RPMI8226 (cell line): ENCODE data around the gene SAAL1.

Source experiments
- DNase-seq: peaks from one replicate; pipeline ENCODE4 v3.0.0-alpha.2; 2015

SAAL1 gene

DNA sequence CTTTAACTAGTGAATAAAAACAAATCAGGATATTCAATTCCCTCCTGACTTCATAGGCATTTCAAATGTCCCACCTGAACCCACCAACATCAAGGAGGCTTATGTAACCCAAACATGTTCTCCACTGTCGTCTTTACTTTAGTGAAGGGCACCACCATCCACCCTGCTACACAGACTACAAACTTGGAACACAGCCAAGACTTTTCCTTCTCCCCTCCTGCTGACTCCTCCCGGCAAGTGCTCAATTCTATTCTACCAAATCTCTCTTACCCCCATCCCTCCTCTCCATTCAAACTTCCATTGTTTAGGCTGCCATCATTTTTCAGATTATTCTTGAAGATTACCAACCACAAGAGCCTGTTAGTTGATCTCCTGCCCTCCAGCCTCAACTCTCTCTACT lies 24.3 kb downstream of the SAAL1 start:
- no peak for DNase-seq

DNA sequence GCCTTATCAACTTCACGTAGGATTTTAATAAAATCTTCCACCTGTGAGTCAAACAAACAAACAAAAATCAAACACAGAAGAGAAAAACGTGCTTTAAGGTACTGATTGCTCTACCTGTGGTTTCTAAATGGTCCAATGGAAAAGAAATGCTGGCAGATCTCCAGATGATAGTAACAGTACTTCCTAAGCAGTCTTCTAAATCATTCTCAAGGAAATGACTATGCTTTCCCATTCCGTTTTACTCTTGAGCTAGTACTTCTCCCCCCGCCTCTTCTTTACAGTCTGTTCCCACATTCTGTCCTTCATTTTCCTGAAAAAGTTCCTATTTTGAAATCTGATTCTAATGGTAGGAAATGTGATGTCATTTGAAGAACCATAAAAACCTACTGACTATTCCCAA lies 25.4 kb downstream of the SAAL1 start:
- DNase-seq, result no peak

DNA sequence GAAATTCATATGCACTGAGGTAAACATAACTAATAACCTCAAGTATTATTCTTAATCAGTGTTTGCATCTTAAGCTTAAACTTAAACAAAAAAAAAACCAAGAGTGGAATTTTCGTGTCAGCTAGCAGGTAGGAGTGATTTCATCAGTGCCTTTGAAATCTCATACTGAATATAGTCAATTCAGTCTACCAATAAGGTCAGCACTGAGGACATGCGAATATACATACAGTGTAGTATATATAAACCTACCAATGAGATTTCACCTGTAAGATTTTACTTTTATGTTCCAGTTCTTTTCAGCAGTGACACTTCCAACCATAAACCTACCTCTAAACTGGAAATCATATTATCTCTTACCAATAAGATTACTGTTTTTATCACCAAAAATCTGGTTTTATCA lies 27.0 kb downstream of the SAAL1 start:
- no peak for DNase-seq

GRCh38 chr11:18075444-18075843 lies 30.4 kb downstream of the SAAL1 start:
- no peak for DNase-seq

- DNase-seq, result no peak
Observed at GRCh38 chr11:18071098-18071705, 34.7 kb downstream of the SAAL1 start.

DNA sequence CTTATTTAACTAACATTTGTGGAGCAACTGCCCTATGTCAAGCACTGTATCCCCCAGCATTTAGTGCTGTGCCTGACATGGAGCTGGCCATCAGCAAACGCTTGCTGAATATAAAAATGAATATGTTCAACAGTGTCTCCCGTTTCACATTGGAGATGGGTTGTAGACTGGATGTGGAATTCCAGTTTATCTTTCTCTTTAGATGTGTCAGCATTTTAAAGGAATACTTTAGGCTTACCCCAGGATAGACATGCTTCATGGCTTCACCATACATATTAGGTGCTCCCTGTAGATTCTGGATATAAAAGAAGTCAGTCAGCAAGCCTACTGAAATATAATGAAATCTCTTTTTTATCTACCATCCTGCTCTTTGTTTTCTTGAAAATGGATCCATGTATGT lies 38.5 kb downstream of the SAAL1 start:
- DNase-seq, result no peak

GRCh38 chr11:18066626-18067025 lies 39.3 kb downstream of the SAAL1 start:
- DNase-seq, result no peak

DNA sequence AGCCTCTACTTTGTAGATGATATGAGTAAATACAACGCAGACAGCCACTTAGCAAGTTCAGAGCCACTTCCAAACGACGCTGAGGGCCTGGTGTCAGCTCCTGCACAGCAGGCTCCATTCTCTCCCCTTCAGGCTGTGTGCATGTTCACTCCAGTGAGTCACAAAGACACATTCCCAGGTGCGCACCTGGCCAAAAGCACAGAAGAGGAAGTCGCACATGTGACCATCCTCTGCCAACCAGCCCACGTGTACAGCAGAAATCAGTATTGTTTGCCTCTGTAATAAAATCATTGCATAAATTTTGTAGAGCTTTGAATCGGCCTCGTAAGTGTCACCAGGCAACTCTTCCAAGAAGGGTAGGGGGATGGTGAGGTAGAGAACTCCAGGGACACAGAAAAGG lies 40.3 kb downstream of the SAAL1 start:
- peak; percentile 22 for DNase-seq

GRCh38 chr11:18064450-18065054 lies 41.3 kb downstream of the SAAL1 start:
- DNase-seq, result no peak

DNA sequence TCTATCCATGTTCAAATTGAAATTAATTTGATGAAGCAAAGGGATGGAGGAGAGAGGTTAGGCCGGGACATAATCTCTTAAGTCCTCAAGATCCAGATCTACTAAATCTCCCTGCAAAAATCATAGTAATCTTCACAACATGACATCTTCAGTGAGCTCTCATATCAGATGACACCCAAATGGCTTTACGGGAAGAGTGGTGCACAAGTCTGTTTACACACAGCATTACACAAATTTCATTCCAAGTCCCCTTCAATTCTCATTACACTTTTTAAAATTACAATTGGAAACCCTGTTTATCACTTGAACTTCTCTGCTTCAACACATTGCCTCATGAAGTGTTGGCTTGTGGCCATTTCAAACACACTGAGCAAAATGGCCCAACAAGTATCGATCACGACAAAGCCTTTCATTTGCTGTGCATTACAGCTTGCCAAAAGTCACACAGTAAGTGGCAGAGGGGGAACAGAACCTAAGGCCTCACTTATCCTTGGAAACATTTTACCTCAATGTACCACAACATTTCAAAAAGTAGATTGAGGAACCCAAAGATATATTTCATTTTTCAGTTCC lies 41.9 kb downstream of the SAAL1 start:
- no peak for DNase-seq

DNA sequence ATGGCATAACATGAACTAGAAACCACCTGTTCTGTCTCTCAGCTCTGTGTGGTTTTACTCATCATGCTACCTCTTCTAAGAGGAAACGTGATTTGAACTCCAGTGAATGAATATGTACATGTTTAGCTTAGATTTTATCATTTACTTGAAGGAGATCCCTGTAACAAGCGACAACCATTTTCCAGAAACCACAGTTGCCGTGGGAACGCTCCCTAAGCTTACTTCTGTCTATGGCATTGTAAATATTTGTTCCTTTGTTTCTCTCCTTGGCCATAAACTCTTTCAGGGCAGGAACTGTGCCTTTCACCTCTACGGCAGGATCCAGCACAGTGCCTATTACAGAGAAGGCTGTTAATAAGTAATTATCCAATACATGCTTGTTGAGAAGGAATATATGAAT lies 42.8 kb downstream of the SAAL1 start:
- DNase-seq, result no peak

DNA sequence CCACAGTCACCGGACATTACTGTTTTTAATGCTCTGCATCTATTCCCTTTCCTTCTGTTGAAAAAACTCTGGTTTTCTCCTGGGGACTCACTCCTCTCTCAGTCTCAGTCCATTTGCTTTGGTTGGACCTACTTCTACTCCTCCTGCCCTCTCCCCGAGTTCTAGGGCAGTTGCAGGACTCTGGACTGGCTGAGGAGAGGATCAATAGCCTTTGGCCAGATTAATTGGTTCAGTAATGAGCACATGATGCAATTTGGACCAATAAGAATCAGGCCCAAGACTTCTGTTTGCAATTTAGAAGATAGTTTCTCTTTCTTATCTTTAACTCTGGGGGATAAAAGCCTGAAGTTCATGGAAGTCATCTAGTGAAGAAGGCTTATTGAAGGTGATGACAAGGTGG lies 44.5 kb downstream of the SAAL1 start:
- DNase-seq, result no peak

DNA sequence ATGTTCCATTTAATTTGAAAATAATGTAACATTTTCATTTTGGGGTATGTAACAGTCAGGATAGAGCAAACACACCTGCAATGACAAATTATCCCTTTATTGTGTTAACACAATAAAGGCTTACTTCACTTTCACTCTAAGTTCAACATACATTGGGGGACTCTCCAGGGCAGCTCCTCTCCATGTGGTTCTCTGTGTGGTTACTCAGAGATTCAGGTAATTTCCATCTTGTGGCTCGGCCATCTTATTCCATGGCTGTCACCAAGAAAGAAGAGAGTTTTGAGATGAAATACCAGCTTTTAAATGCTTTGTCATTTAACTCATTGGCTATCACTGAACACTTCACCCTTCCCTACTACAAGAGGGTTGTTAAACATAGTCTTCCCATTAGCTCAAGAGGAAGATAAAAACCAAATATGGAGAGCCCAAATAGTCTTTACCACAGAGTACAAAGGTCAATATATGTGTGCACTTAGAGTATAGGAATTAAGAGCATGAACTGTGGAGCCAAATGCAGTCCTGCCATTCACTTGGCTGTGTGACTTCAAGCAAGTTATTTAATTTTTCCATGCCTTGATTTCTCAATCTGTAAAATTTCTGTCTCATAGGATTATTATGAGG lies 49.2 kb downstream of the SAAL1 start:
- no peak for DNase-seq

GRCh38 chr11:18054511-18055103 lies 51.3 kb downstream of the SAAL1 start:
- DNase-seq, result no peak

GRCh38 chr11:18050848-18051247 lies 55.0 kb downstream of the SAAL1 start:
- no peak for DNase-seq

- no peak for DNase-seq
Observed at GRCh38 chr11:18046116-18046777, 59.6 kb downstream of the SAAL1 start, which contains the start of gene TPH1. Gene TPH1 (minus strand): TSS chr11:18046269. CDS start chr11:18040762, 5,507 bp downstream.

DNA sequence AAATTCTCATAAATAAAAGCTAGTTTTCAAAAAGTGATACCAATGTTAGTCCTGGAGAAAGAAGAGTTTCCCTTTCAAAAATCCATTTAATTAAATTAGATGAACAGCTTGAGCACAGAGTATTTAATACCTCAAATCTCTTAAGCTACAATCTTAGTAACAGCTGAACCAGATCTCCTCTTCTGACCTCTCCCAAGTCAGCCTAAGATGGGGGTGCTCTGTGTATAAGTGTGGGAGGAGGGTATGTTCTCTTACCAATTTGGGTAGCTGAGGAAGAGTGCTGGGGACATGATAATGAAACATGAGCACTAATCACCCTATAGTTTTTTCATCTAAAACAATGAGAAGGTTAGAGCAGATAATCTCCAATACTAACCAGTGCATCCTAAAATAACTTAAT lies 69.4 kb downstream of the SAAL1 start:
- no peak for DNase-seq
